ENCODE data around the gene TCAIM.

The TCAIM gene

DNA sequence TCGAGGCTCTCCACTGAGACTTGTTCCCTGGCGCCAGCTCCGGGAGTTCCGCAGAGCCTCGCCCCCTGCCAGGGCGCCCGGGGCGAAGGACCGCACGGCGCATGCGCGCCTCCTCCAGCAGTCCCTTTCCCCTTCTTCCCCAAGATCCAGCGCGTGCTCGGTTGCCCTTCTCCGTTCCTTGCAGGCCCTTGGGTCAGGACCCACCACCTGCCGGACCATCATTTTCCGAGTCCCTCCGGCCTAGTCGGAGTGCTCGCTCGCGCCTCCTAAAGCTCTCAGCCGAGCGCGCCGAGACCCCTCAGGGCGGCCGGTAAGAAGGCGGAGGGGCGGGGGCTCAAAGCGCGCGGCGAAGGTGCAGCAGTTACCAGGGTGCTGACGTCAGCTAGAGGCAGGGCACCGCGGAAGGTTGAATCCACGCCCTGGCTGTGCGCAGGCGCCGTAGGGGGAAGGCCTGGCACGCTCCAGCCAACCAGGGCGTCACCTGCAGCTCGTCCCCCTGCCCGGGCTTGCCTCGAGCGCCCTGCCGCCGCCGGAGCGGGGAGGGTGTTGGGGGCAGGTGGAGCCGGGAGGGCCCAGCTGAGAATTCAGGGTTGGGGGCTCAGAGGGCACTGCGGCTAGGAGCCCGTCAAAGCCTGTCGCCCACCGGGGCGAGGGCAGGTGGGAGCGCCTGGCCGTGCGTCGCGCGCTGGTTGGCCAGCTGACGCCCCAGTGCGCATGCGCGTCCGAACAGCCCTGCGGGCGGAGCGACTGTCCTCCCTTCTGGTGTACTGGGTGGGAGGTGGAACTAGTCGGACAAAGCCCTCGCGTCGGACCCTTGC, at the start of gene TCAIM:
Gene TCAIM (plus strand): TSS at position 757 of the 818 bp plus-strand sequence. CDS start 16,017 bp downstream, outside the sequence.
- peak; percentile 95 to 98 for DNase-seq (ENCODE audit: low read depth in 2 of 2, low spot score in 1 of 2)

GRCh38 chr3:44289882-44290462, 48.6 kb upstream of the TCAIM start:
- no peak for DNase-seq (ENCODE audit: low read depth in 2 of 2, low spot score in 1 of 2)

- DNase-seq (ENCODE audit: low read depth in 2 of 2, low spot score in 1 of 2): no peak
These were observed 46.3 kb upstream of the TCAIM start for GRCh38 chr3:44292276-44292675.

GRCh38 chr3:44292947-44293346, 45.6 kb upstream of the TCAIM start:
- DNase-seq (ENCODE audit: low read depth in 2 of 2, low spot score in 1 of 2): no peak

DNA sequence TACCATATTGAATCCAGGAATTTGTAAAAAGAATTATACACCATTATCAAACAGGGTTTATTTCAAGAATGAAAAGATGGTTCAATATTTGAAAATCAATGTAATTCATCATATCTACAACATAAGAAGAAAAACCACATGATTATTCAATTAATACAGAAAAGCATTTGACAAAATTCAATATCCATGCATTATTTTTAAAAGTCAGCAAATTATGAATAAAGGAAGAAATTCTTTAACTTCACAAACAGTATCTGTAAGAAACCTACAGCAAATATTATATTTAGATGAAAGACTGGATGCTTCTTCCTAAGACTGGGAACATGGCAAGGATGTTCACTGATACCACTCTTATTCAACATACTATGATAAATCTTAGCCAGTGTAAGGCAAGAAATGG, 41.3 kb upstream of the TCAIM start:
- DNase-seq (ENCODE audit: low read depth in 2 of 2, low spot score in 1 of 2): no peak

GRCh38 chr3:44301746-44302145, 36.8 kb upstream of the TCAIM start:
- DNase-seq (ENCODE audit: low read depth in 2 of 2, low spot score in 1 of 2): no peak

GRCh38 chr3:44309500-44309899, 29.1 kb upstream of the TCAIM start:
- DNase-seq (ENCODE audit: low read depth in 2 of 2, low spot score in 1 of 2): no peak

DNA sequence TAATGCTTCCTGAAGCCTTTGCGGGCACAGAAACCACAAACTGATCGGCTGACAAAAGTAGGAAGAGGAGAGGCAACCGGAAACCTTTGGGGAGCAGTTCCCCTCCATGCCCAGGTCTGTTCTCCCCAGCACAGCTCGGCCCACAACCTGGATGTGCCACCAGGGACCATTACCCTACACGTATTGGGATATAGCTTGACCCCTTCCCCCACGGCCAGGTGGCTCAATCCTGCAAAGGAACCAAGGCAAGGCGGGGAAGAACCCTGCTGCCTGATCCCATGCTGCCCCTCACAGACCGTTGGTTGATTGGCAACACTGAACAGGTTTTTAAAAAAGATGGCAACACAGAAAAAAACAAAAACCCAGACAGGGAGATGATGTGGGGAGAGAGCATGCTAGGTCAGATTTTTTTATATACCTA, 19.7 kb upstream of the TCAIM start:
- DNase-seq (ENCODE audit: low read depth in 2 of 2, low spot score in 1 of 2): no peak

DNA sequence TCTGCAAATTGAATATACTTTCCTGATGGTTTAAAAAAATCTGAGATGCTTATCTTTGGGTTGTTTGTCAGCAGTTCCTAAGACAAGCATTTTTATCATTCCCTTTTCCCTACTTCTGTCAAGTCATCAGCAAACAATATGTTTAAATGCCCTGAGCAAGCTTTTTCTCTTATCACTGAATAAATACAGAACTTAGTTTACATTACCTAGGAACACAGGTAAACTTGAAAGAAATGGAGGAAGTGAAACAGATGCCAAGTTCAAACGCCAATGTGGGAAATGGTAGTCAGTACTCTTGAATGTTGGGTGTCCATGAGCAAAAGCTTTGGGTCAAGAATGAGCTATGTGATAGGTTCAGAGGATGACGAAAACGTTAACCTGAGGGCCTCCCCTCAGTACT, 17.2 kb upstream of the TCAIM start:
- no peak for DNase-seq (ENCODE audit: low read depth in 2 of 2, low spot score in 1 of 2)

DNA sequence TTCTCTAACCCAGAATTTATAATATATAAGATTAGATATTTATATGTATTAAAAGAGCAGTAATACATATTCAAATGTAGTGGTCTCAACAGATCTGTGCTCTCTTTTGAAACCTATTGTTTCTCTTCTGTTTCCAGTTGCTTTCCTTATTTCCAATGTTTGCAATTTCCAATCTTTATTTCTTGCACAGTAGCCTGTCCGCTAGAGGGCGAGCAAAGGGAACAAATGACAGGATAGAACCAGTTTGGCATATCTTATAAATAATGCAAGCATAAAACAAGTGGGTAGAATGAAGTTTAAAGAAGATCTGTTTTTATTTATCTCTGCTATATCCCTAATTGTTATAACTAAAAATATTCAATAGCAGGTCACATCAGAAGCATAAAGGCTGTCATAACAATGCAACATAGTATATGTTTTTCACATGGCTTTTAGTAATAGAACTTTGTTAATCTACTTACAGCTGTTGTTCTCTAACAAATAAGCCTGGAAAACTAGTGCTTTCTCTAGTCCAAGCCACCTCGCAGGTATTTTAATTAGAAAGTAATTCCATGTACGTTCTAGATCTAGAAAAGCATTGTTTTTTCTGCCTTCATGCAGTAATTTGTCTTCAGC, 15.1 kb upstream of the TCAIM start:
- peak in 1 of 2 donors; percentile 11 for DNase-seq (ENCODE audit: low read depth in 2 of 2, low spot score in 1 of 2)

DNA sequence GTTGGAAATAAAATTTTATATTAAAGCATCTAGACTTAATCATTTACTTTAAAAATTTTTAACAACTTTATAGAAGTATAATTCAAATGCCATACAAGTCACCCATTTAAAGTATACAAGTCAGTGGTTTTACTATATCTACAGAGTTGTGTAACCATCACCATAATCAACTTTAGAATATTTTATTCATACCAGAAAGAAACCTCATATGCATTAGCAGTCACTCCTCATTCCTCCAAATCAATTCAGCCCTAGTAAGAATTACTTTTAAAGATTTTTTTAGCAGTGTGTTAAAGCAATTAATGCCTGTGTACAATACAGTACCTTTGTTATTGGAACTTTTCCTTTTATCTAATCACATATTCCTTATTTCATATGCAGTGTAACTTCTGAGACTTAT, 14.0 kb upstream of the TCAIM start:
- no peak for DNase-seq (ENCODE audit: low read depth in 2 of 2, low spot score in 1 of 2)

DNA sequence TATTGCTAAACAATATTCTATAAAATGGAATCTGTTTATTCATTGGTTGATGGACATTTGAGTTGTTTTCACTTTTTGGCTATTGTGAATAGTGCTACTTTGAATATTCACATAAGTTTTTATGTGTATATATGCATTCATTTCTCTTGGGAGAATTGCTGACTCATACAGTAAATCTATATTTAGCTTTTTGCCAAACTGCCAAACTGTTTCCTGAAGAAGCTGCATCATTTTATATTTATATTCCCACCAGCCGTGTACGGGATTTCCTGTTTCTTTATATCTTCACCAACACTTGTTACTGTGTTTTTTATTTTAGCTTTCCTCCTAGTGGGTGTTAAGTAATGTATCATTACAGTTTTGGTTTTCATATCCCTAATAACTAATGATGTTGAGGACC, 12.5 kb upstream of the TCAIM start:
- DNase-seq (ENCODE audit: low read depth in 2 of 2, low spot score in 1 of 2): no peak

DNA sequence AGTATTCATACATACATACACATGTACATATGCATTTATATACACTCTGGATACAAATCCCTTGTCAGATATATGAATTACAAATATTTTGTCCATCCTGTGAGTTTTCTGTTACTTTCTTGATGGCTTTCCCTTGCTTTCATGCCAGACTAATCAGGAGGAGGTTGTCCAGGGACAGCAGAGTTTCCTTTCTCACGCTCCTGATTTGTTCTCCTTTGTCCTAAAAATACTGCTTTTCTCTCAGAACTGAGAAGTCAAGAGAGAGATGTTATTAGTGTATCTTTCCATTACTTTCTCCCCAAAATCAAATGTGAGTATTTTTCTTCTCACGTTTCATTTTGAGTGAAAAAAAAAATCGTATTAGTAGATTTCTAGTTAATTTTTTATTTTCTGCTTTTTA, 12.1 kb upstream of the TCAIM start:
- DNase-seq (ENCODE audit: low read depth in 2 of 2, low spot score in 1 of 2): no peak

- DNase-seq (ENCODE audit: low read depth in 2 of 2, low spot score in 1 of 2): no peak
These were observed 8.6 kb upstream of the TCAIM start for GRCh38 chr3:44329946-44330345.

- no peak for DNase-seq (ENCODE audit: low read depth in 2 of 2, low spot score in 1 of 2)
These were observed 8.1 kb upstream of the TCAIM start for GRCh38 chr3:44330444-44330843.

DNA sequence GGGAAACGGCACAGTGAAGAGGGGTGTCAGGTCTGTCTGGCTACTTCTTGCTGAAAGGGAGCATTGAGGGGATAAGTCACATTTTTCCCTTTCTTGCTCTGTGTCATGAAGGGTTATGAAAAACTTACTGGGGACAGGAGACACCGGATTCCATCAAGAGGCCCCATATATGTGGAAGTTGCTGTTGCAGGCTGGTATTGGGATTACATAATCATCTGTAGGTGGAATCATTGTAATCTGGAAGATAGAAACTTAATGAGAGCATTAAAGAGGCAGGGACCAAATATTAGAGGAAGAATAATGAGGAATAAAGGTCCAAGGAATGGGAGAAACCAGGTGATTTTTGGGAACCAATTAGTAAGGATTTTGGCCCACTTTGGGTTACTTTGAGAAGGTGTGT, 4.2 kb upstream of the TCAIM start:
- DNase-seq (ENCODE audit: low read depth in 2 of 2, low spot score in 1 of 2): no peak

DNA sequence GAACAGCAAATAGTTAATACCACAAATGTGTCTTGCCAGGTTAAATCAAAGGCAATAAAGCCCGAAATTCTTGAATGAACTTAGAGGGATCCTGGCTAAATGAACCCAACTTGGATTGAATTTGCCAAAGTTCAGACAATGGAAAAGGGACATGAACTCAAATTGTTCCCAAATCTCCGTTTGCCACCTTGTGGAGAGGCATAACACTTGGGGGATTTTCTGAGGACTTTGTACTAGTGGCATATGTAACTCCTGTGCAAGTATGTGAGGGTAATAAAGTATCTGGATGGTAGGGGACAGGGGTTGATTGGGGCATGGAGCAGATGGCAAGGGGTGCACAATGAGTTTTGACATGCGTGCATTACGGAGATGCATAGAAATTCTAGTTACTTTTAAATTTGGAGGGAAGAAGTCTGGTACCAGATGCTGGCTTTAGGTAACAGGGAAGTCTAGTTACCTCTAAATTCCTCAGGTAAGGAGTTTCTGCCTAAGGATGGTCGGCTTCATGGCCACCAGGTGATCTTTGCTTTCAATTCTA, 1.2 kb upstream of the TCAIM start:
- DNase-seq (ENCODE audit: low read depth in 2 of 2, low spot score in 1 of 2): no peak

GRCh38 chr3:44338828-44339127, 212 bp downstream of the TCAIM start:
- no peak for DNase-seq (ENCODE audit: low read depth in 2 of 2, low spot score in 1 of 2)

DNA sequence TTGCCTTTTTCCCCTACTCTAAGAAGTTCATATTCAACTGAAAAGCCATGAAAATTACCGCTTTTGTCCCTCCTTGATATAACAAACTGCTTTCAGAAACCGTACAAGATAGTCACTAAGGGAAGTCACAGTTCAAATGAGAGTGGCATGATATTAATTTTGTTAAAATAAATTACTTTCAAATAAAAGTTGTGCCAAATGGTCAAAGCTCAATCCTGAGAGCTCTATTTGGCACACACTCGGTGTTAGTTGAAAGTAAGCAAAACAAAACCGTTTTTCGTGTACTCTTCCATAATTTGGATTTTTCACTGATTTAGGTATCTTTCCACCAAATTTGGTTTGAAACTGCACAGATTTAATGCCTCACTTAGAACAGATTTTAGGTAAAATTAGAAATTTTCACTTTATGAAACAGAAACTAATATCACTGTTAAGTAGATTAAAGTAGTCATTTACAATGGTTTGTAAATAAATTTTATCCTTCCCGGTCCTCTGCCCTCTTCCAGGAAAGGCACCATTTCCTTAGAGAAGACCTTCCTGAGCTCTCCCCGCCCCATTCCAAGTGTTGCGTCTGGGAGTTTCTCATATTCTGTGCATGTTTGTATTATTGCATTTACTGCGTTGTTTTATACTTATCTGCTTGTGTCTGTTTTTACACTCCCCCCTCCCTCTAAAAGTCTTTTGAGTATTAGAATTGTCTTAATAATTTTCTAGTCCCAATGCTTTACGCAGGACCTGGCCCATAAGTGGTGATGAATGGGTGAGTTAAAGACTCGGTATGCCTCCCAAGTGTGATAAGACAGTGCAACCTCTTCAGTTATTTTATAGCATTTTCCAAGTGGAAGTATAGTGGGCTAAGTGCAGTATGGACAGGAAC, 853 bp downstream of the TCAIM start:
- DNase-seq (ENCODE audit: low read depth in 2 of 2, low spot score in 1 of 2): no peak

DNA sequence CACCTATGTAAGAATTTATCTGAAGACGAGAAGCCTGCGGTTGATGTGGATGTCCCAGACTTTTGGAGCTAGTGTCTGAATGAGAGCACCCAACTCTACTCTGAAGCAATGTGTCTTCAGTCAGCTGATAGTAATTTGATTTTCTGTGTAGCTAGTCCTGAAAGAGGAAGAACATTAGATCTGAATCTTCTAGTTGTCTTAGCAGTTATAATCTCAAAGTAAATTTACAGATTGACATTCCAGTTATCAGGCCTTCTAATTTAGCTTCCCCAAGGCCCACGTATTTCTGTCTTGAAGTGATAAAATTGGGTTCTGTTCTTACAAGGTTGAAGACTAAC, 1.5 kb downstream of the TCAIM start:
- no peak for DNase-seq (ENCODE audit: low read depth in 2 of 2, low spot score in 1 of 2)

DNA sequence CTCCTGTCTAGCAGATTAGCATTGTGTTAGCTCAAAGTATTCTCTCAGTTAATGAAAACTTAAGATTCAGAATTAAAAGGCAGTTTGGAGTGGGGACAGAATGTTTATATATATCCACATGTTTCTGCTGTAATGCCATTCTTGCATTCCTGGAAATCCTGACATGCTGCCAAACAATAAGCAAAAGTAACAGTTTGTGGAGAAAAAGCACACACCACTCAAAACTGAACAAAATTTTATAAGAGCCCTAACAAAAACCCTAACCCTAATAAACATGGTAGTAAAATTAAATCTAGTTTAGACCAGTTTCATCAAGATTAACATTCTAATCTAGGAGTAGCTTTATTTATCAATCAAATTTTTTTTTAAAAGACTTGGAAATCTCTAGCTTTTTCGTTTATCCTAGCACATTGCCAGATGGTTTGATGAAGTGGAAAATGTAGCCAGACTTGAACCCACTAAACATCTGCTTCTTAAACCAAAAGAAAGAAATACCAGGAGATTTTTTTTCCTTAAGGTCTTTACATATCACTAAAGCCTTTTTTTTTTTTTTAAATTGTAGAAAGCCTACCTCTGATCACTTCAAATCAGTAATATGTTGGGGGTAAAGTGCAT, 3.7 kb downstream of the TCAIM start:
- no peak for DNase-seq (ENCODE audit: low read depth in 2 of 2, low spot score in 1 of 2)

All from stimulated activated CD8-positive, alpha-beta memory T cell treated with anti-CD3 and anti-CD28 coated beads, Interleukin-4, amount 100 ng/mL, for 4 hours (primary cell).